ENCODE measurements around the gene ECE1. TPM values are rescaled to one million over a fixed set of nuclear protein-coding genes. Genes with fewer than 3 reads are reported as not detected.
"Not testable (repeated sequence)": the region's sequence is repeated elsewhere in the genome, so short reads cannot be mapped to it uniquely, and the experiment has no call there.

Gene ECE1
- total and polyA plus RNA-seq, 5 donors from 2014 or later = 25.7 to 140 (median 28.6) TPM

DNA sequence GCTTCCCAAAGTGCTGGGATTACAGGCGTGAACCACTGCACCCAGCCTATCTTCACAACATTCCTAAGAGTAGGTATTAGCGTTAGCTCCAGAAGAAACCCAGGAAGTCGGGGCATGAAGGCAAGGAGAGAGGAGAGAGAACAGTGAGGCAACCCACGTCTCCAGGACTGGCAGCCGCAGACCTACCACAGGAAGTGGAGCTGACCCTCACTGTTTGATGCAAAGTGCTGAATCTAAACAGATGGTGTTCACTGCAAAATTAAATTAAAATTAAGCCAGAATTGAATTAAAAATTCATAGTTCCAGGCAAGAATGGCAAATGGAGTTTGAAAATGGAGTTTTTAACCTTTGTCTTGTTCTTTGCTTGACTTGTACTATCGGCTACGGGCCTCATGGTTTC, 6.7 kb downstream of the ECE1 start:
- ATAC-seq (ENCODE audit: low read depth in 2 of 2) (no peak), DNase-seq (no peak)
- Mint-ChIP-seq H3K4me3 (no peak overlapping the region), H3K27me3 (no peaks in the 10 kb centered on the region), H3K36me3 (peaks cover 15% of the 10 kb centered on the region), H3K27ac (peak overlapping the region in 1 of 3 donors; percentile 86), H3K4me1 (peaks cover 12 to 60% (median 29%) of the 10 kb centered on the region in 4 donors), H3K9me3 (no peaks in the 10 kb centered on the region)
- no peaks in the 10 kb centered on the region for H3K9me3 ChIP-seq (ENCODE audit: control insufficient read depth in 2 of 2, low read length in 2 of 2)
- no peak overlapping the region for H3K27ac ChIP-seq (ENCODE audit: insufficient read depth, low read length, poor library complexity, severe bottlenecking)
- peaks cover 45% of the 10 kb centered on the region for H3K4me1 ChIP-seq (ENCODE audit: control insufficient read depth, insufficient read depth, low read length, poor library complexity, severe bottlenecking)
- H3K27me3 ChIP-seq (ENCODE audit: control insufficient read depth, insufficient read depth, low read length) = no peaks in the 10 kb centered on the region
- H3K4me3 ChIP-seq (ENCODE audit: low read depth, low read length) = no peak overlapping the region
- peaks cover 23% of the 10 kb centered on the region for H3K36me3 ChIP-seq (ENCODE audit: control insufficient read depth, insufficient read depth, low read length)

DNA sequence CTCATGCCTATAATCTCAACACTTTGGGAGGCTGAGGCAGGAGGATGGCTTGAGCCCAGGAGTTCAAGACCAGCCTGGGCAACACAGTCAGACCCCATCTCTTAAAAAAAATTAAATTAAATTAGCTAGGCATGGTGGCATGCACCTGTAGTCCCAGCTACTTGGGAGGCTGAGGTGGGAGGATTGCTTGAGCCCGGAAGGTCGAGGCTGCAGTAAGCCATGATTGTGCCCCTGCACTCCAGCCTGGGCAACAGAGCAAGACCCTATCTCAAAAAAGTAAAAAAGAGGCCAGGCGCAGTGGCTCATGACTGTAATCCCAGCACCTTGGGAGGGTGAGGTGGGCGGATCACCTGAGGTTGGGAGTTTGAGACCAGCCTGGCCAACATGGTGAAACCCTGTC, 8.2 kb downstream of the ECE1 start:
- Mint-ChIP-seq H3K36me3 (peaks cover 26% of the 10 kb centered on the region), H3K4me1 (peaks cover 12 to 62% (median 28%) of the 10 kb centered on the region in 4 donors), H3K27ac (peak overlapping the region in 2 of 3 donors; percentile 89 to 99)
- ATAC-seq (ENCODE audit: low read depth in 2 of 2); H3K27me3 ChIP-seq (ENCODE audit: control insufficient read depth, insufficient read depth, low read length); H3K27me3 Mint-ChIP-seq; H3K9me3 Mint-ChIP-seq; H3K27ac ChIP-seq (ENCODE audit: insufficient read depth, low read length, poor library complexity, severe bottlenecking); H3K4me3 Mint-ChIP-seq; H3K4me3 ChIP-seq (ENCODE audit: low read depth, low read length); DNase-seq; H3K9me3 ChIP-seq (ENCODE audit: control insufficient read depth in 2 of 2, low read length in 2 of 2): not testable (repeated sequence)
- Histone ChIP-seq H3K4me1 (ENCODE audit: control insufficient read depth, insufficient read depth, low read length, poor library complexity, severe bottlenecking) (peaks cover 37% of the 10 kb centered on the region), H3K36me3 (ENCODE audit: control insufficient read depth, insufficient read depth, low read length) (peaks cover 37% of the 10 kb centered on the region)

GRCh38 chr1:21280482-21280881, 9.8 kb downstream of the ECE1 start:
- H3K9me3 ChIP-seq (ENCODE audit: control insufficient read depth in 2 of 2, low read length in 2 of 2) = no peaks in the 10 kb centered on the region
- Mint-ChIP-seq H3K36me3 (peaks cover 26% of the 10 kb centered on the region), H3K9me3 (no peaks in the 10 kb centered on the region), H3K4me3 (peak overlapping the region; percentile 68 to 88 (median 77)), H3K4me1 (peaks cover 12 to 61% (median 28%) of the 10 kb centered on the region in 4 donors), H3K27ac (peak overlapping the region; percentile 89 to 99 (median 97)), H3K27me3 (no peaks in the 10 kb centered on the region)
- ATAC-seq (ENCODE audit: low read depth in 2 of 2) (no peak), DNase-seq (no peak)
- H3K4me1 ChIP-seq (ENCODE audit: control insufficient read depth, insufficient read depth, low read length, poor library complexity, severe bottlenecking) = peaks cover 37% of the 10 kb centered on the region
- peak overlapping the region; percentile 73 for H3K27ac ChIP-seq (ENCODE audit: insufficient read depth, low read length, poor library complexity, severe bottlenecking)
- peaks cover 40% of the 10 kb centered on the region for H3K36me3 ChIP-seq (ENCODE audit: control insufficient read depth, insufficient read depth, low read length)
- H3K4me3 ChIP-seq (ENCODE audit: low read depth, low read length) = peak overlapping the region; percentile 67
- no peaks in the 10 kb centered on the region for H3K27me3 ChIP-seq (ENCODE audit: control insufficient read depth, insufficient read depth, low read length)

GRCh38 chr1:21280011-21280471, 10.2 kb downstream of the ECE1 start:
- ATAC-seq (ENCODE audit: low read depth in 2 of 2) = peak; percentile 63 to 70
- peak in 1 of 3 donors; percentile 72 for DNase-seq
- peak overlapping the region; percentile 67 for H3K4me3 ChIP-seq (ENCODE audit: low read depth, low read length)
- H3K27me3 ChIP-seq (ENCODE audit: control insufficient read depth, insufficient read depth, low read length) = no peaks in the 10 kb centered on the region
- H3K27me3 Mint-ChIP-seq = no peaks in the 10 kb centered on the region
- peaks cover 26% of the 10 kb centered on the region for H3K36me3 Mint-ChIP-seq
- H3K36me3 ChIP-seq (ENCODE audit: control insufficient read depth, insufficient read depth, low read length) = peaks cover 39% of the 10 kb centered on the region
- H3K4me1 Mint-ChIP-seq = peaks cover 12 to 61% (median 29%) of the 10 kb centered on the region in 4 donors
- H3K27ac Mint-ChIP-seq = peak overlapping the region; percentile 89 to 99 (median 97)
- peak overlapping the region; percentile 68 to 88 (median 77) for H3K4me3 Mint-ChIP-seq
- peaks cover 37% of the 10 kb centered on the region for H3K4me1 ChIP-seq (ENCODE audit: control insufficient read depth, insufficient read depth, low read length, poor library complexity, severe bottlenecking)
- peak overlapping the region; percentile 73 for H3K27ac ChIP-seq (ENCODE audit: insufficient read depth, low read length, poor library complexity, severe bottlenecking)
- H3K9me3 ChIP-seq (ENCODE audit: control insufficient read depth in 2 of 2, low read length in 2 of 2) = no peaks in the 10 kb centered on the region
- no peaks in the 10 kb centered on the region for H3K9me3 Mint-ChIP-seq

GRCh38 chr1:21278860-21279845, 11.1 kb downstream of the ECE1 start:
- peaks cover 19 to 66% (median 33%) of the 10 kb centered on the region in 4 donors for H3K4me1 Mint-ChIP-seq
- H3K27ac Mint-ChIP-seq = peak overlapping the region; percentile 77 to 97 (median 89)
- Histone ChIP-seq H3K4me1 (ENCODE audit: control insufficient read depth, insufficient read depth, low read length, poor library complexity, severe bottlenecking) (peaks cover 37% of the 10 kb centered on the region), H3K36me3 (ENCODE audit: control insufficient read depth, insufficient read depth, low read length) (peaks cover 42% of the 10 kb centered on the region), H3K4me3 (ENCODE audit: low read depth, low read length) (peak overlapping the region; percentile 67), H3K27me3 (ENCODE audit: control insufficient read depth, insufficient read depth, low read length) (no peaks in the 10 kb centered on the region), H3K9me3 (ENCODE audit: control insufficient read depth in 2 of 2, low read length in 2 of 2) (no peaks in the 10 kb centered on the region), H3K27ac (ENCODE audit: insufficient read depth, low read length, poor library complexity, severe bottlenecking) (peak overlapping the region; percentile 73)
- ATAC-seq (ENCODE audit: low read depth in 2 of 2) (no peak), DNase-seq (no peak)
- no peaks in the 10 kb centered on the region for H3K27me3 Mint-ChIP-seq
- H3K9me3 Mint-ChIP-seq = no peaks in the 10 kb centered on the region
- H3K36me3 Mint-ChIP-seq = peaks cover 32% of the 10 kb centered on the region
- H3K4me3 Mint-ChIP-seq = peak overlapping the region in 3 of 4 donors; percentile 68 to 88 (median 69)

DNA sequence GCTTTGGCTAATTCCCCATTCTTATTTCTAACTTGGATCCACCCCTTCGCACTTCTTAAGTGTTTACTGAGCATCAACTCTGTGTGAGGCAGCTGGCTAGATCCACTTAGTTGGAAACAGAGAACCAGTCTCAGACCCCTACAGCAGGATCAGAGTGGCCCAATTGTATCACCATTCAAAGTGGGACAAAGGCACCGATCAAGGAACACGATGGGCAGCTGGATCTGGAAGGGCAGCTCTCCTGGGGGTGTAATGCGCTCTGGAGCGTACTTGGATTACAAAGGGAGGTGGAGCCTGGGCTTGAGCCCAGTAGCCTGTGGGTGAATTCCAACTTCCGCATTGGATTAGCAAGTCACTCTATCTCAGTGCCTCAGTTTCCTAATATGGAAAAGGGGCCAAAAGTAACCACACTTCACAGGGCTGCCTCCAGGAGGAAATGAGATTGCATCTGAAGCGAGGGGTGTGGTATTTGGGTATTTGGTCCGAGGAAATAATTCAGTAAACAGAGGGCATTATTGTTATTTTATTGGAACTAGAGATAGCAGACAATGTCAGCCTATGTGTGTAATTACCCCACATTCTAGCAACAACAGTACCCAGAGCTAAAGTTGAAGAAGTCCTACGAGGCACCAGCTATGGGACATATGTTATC, 11.9 kb downstream of the ECE1 start:
- H3K4me1 ChIP-seq (ENCODE audit: control insufficient read depth, insufficient read depth, low read length, poor library complexity, severe bottlenecking) = peaks cover 37% of the 10 kb centered on the region
- no peak for ATAC-seq (ENCODE audit: low read depth in 2 of 2)
- H3K27ac Mint-ChIP-seq = peak overlapping the region; percentile 77 to 97 (median 89)
- H3K9me3 Mint-ChIP-seq = no peaks in the 10 kb centered on the region
- peaks cover 29% of the 10 kb centered on the region for H3K36me3 Mint-ChIP-seq
- no peaks in the 10 kb centered on the region for H3K9me3 ChIP-seq (ENCODE audit: control insufficient read depth in 2 of 2, low read length in 2 of 2)
- no peak for DNase-seq
- H3K27ac ChIP-seq (ENCODE audit: insufficient read depth, low read length, poor library complexity, severe bottlenecking) = peak overlapping the region; percentile 73
- H3K27me3 Mint-ChIP-seq = no peaks in the 10 kb centered on the region
- peaks cover 19 to 59% (median 33%) of the 10 kb centered on the region in 4 donors for H3K4me1 Mint-ChIP-seq
- peaks cover 43% of the 10 kb centered on the region for H3K36me3 ChIP-seq (ENCODE audit: control insufficient read depth, insufficient read depth, low read length)
- H3K27me3 ChIP-seq (ENCODE audit: control insufficient read depth, insufficient read depth, low read length) = no peaks in the 10 kb centered on the region
- peak overlapping the region in 3 of 4 donors; percentile 15 to 27 (median 24) for H3K4me3 Mint-ChIP-seq
- no peak overlapping the region for H3K4me3 ChIP-seq (ENCODE audit: low read depth, low read length)

DNA sequence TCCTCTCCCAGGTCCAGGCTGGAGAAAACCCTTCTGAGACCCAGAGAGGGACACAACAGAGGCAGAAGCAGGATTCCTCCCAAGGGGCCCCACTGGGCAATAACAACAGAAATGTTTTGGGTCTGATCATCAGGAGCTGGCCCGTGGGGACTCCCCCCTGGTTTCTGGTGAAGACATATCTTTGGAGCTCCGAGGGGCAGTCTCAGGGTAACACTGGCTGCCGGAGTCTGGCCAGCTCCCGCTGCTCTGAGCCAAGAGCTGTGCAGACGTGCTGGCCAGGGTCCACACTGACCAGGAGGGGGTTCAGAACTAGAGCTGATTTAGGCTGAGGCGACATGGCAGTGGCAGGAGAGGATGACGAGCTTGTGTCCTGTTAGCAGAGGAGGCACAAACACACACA, 13.1 kb downstream of the ECE1 start:
- DNase-seq (no peak), ATAC-seq (ENCODE audit: low read depth in 2 of 2) (no peak)
- no peak overlapping the region for H3K27ac ChIP-seq (ENCODE audit: insufficient read depth, low read length, poor library complexity, severe bottlenecking)
- Mint-ChIP-seq H3K4me1 (peaks cover 19 to 55% (median 32%) of the 10 kb centered on the region in 4 donors), H3K27ac (peak overlapping the region; percentile 81 to 89 (median 83)), H3K36me3 (peaks cover 25% of the 10 kb centered on the region), H3K9me3 (no peaks in the 10 kb centered on the region), H3K27me3 (no peaks in the 10 kb centered on the region), H3K4me3 (peak overlapping the region in 2 of 4 donors; percentile 41 to 68)
- no peaks in the 10 kb centered on the region for H3K9me3 ChIP-seq (ENCODE audit: control insufficient read depth in 2 of 2, low read length in 2 of 2)
- no peaks in the 10 kb centered on the region for H3K27me3 ChIP-seq (ENCODE audit: control insufficient read depth, insufficient read depth, low read length)
- no peak overlapping the region for H3K4me3 ChIP-seq (ENCODE audit: low read depth, low read length)
- H3K4me1 ChIP-seq (ENCODE audit: control insufficient read depth, insufficient read depth, low read length, poor library complexity, severe bottlenecking) = peaks cover 35% of the 10 kb centered on the region
- H3K36me3 ChIP-seq (ENCODE audit: control insufficient read depth, insufficient read depth, low read length) = peaks cover 52% of the 10 kb centered on the region

All from CD4-positive, CD25-positive, alpha-beta regulatory T cell (primary cell).